Fibroblast of mammary gland (primary cell): Measurements from ENCODE around the gene TSHZ2.

Experiments used
- DNase-seq: peaks from one replicate; pipeline ENCODE4 v3.0.0-alpha.2; 2010; ENCODE audit warnings: low read depth
- H3K4me3 ChIP-seq: 2 replicates; pipeline ENCODE4 v1.5.1; 2011; ENCODE audit warnings: low read depth, mild to moderate bottlenecking, low read length, moderate library complexity; ENCODE audit not compliant: control insufficient read depth
- CTCF ChIP-seq: conservative IDR thresholded peaks from 2 replicates; pipeline ENCODE4 v1.5.1; 2011; ENCODE audit warnings: low read depth, low read length, inconsistent platforms; ENCODE audit not compliant: control insufficient read depth, insufficient read depth

Gene TSHZ2

GRCh38 chr20:53205046-53205445, 232.9 kb downstream of the TSHZ2 start:
- no peak for DNase-seq
- TF ChIP-seq CTCF = no peak
- H3K4me3 ChIP-seq = no peak overlapping the region

GRCh38 chr20:53208110-53208832, 236.1 kb downstream of the TSHZ2 start:
- peak; percentile 19 for TF ChIP-seq CTCF
- no peak overlapping the region for H3K4me3 ChIP-seq
- no peak for DNase-seq

- DNase-seq = no peak
- no peak for TF ChIP-seq CTCF
- H3K4me3 ChIP-seq = no peak overlapping the region
Measured at GRCh38 chr20:53210041-53210440, 237.9 kb downstream of the TSHZ2 start.

GRCh38 chr20:53210931-53211330, 238.8 kb downstream of the TSHZ2 start:
- DNase-seq = peak; percentile 14
- no peak for TF ChIP-seq CTCF

GRCh38 chr20:53212018-53212417, 239.9 kb downstream of the TSHZ2 start:
- DNase-seq = no peak
- no peak overlapping the region for H3K4me3 ChIP-seq
- TF ChIP-seq CTCF = no peak

More at GRCh38 chr20:53210931-53211330, 238.8 kb downstream of the TSHZ2 start:
- no peak overlapping the region for H3K4me3 ChIP-seq

- no peak overlapping the region for H3K4me3 ChIP-seq
- TF ChIP-seq CTCF = no peak
- DNase-seq = no peak
Measured at GRCh38 chr20:53214392-53214791, 242.2 kb downstream of the TSHZ2 start.

- no peak for DNase-seq
- TF ChIP-seq CTCF = no peak
- no peak overlapping the region for H3K4me3 ChIP-seq
Measured at GRCh38 chr20:53215166-53215565, 243.0 kb downstream of the TSHZ2 start.
